ENCODE measurements around the gene UBAC2. TPM values are rescaled to one million over a fixed set of nuclear protein-coding genes. Genes with fewer than 3 reads are reported as not detected.

The UBAC2 gene
- total RNA-seq, 1 donor from 2014 or later, result 57.7 TPM

- TF ChIP-seq POLR2A (IDR thresholded peaks at IDR 0.05) (no peak), CTCF (IDR thresholded peaks at IDR 0.05) (no peak), POLR2AphosphoS5 (IDR thresholded peaks at IDR 0.05; ENCODE audit: insufficient read depth in 1 of 2, low read depth in 1 of 2) (no peak)
- H3K27ac ChIP-seq, result no peak overlapping the region
- H3K36me3 ChIP-seq, result no peaks in the 10 kb centered on the region
- H3K4me3 ChIP-seq, result no peak overlapping the region
- intact Hi-C loops (cut with DNase I), result no loop called here
- DNase-seq (ENCODE audit: extremely low spot score in 2 of 2), result no peak
- no peaks in the 10 kb centered on the region for H3K27me3 ChIP-seq
- H3K4me1 ChIP-seq, result no peaks in the 10 kb centered on the region
- H3K9me3 ChIP-seq, result no peaks in the 10 kb centered on the region
These were observed 225.1 kb downstream of the UBAC2 start for GRCh38 chr13:99425485-99426341.

- H3K27ac ChIP-seq, result no peak overlapping the region
- H3K27me3 ChIP-seq, result no peaks in the 10 kb centered on the region
- no peak for DNase-seq (ENCODE audit: extremely low spot score in 2 of 2)
- intact Hi-C loops (cut with DNase I), result no loop called here
- H3K4me3 ChIP-seq, result no peak overlapping the region
- no peaks in the 10 kb centered on the region for H3K36me3 ChIP-seq
- no peak for TF ChIP-seq CTCF (IDR thresholded peaks at IDR 0.05)
- no peak for TF ChIP-seq POLR2A (IDR thresholded peaks at IDR 0.05)
- TF ChIP-seq POLR2AphosphoS5 (IDR thresholded peaks at IDR 0.05; ENCODE audit: insufficient read depth in 1 of 2, low read depth in 1 of 2), result no peak
- no peaks in the 10 kb centered on the region for H3K9me3 ChIP-seq
- no peaks in the 10 kb centered on the region for H3K4me1 ChIP-seq
These were observed 225.8 kb downstream of the UBAC2 start for GRCh38 chr13:99426426-99426825.

- no peak overlapping the region for H3K4me3 ChIP-seq
- no peaks in the 10 kb centered on the region for H3K9me3 ChIP-seq
- H3K4me1 ChIP-seq, result peaks cover 15% of the 10 kb centered on the region
- DNase-seq (ENCODE audit: extremely low spot score in 2 of 2), result no peak
- TF ChIP-seq POLR2AphosphoS5 (IDR thresholded peaks at IDR 0.05; ENCODE audit: insufficient read depth in 1 of 2, low read depth in 1 of 2), result no peak
- no peak for TF ChIP-seq POLR2A (IDR thresholded peaks at IDR 0.05)
- TF ChIP-seq CTCF (IDR thresholded peaks at IDR 0.05), result no peak
- intact Hi-C loops (cut with DNase I), result loop anchor here (5.0 kb wide), 1 partner anchor 252 kb away; no protein-coding TSS in a partner anchor
- H3K36me3 ChIP-seq, result no peaks in the 10 kb centered on the region
- no peak overlapping the region for H3K27ac ChIP-seq
- H3K27me3 ChIP-seq, result no peaks in the 10 kb centered on the region
These were observed 229.0 kb downstream of the UBAC2 start for GRCh38 chr13:99429670-99430069.

DNA sequence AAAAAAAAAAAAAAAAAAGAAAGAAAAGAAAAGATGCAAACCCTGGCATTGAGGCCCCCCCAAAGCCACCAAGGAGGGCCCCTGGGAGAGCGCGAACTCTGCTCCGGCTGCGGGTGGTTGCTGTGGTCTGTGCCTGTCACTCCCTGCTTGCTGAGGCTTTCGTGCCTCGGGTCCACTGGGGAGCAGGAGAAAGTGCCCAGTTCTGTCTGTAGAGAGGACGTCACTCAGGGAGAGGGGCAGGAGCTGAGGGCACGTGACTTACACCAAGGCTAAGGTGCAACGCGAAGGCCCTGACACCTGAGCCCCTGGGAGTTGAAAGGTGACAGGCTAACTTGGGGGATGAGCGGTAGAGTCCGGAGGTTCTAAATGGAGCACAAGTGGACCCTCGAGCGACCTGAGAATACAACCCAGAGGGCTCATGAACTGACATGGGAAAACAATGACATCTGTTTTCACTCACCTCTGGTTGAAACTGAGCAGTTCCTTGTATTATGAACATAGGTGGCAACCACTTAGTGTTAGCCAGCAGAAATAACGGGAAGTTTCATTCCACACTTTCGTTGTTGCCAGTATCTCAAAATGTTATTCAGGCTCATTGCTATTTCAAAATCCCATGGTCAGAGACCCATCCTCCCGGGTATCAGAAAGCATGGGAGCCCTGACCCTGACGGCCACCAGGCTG is 231.4 kb downstream of the UBAC2 start:
- DNase-seq (ENCODE audit: extremely low spot score in 2 of 2), result no peak
- TF ChIP-seq POLR2AphosphoS5 (IDR thresholded peaks at IDR 0.05; ENCODE audit: insufficient read depth in 1 of 2, low read depth in 1 of 2) (no peak), POLR2A (IDR thresholded peaks at IDR 0.05) (no peak), CTCF (IDR thresholded peaks at IDR 0.05) (no peak)
- intact Hi-C loops (cut with DNase I), result loop anchor here (5.0 kb wide), 1 partner anchor 255 kb away; no protein-coding TSS in a partner anchor
- no peaks in the 10 kb centered on the region for H3K27me3 ChIP-seq
- peaks cover 20% of the 10 kb centered on the region for H3K4me1 ChIP-seq
- H3K4me3 ChIP-seq, result no peak overlapping the region
- no peaks in the 10 kb centered on the region for H3K36me3 ChIP-seq
- H3K27ac ChIP-seq, result no peak overlapping the region
- H3K9me3 ChIP-seq, result no peaks in the 10 kb centered on the region
